Stimulated activated naive CD4-positive, alpha-beta T cell treated with Interleukin-2 at 50 U/mL for 16 hours (primary cell): ENCODE data around the gene ZNF836.
"Not testable (repeated sequence)": the region's sequence is repeated elsewhere in the genome, so short reads cannot be mapped to it uniquely, and the experiment has no call there.

Experiments
- DNase-seq: peaks from one replicate; lab custom pipeline; 2025; lab: John Stamatoyannopoulos, UW

The ZNF836 gene

GRCh38 chr19:52171321-52172169 lies at the start of gene ZNF836:
TSS of gene ZNF836 (minus strand) at chr19:52171621. CDS start at chr19:52168072, 3,549 bp downstream.
- DNase-seq = peak; percentile 87

- DNase-seq = no peak
These were observed 49.6 kb upstream of the ZNF836 start for GRCh38 chr19:52221031-52221430.

DNA sequence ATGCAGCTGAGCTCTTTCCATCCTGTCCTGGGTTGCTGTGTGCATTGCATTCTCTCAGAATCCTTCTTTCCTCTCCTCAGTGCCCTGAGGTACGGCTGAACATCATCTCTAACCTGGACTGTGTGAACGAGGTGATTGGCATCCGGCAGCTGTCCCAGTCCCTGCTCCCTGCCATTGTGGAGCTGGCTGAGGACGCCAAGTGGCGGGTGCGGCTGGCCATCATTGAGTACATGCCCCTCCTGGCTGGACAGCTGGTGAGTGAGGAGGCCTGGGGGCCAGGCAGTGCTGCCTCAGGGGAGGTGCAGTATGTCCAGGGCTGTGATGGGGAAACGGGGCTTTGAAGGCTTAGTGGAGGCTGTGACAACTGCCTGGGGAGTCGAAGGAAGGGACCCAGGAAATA lies 48.2 kb upstream of the ZNF836 start:
- no peak for DNase-seq

- DNase-seq = no peak
These were observed 46.2 kb upstream of the ZNF836 start for GRCh38 chr19:52217576-52217975.

DNA sequence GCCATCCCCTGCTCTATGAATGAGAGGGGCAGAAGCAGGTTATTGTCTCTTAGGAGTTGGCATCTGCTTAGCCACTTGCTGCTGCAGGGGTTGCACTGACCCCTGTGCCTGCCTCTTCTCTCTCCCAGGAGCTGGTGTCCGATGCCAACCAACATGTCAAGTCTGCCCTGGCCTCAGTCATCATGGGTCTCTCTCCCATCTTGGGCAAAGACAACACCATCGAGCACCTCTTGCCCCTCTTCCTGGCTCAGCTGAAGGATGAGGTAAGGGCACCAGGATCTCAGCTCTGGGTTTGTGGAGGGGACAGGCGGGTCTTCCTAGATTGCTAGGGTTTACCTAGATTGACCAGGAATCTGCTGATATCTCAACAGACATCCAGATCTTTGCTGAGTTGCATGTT lies 45.0 kb upstream of the ZNF836 start:
- DNase-seq = no peak

- DNase-seq = no peak
These were observed 42.8 kb upstream of the ZNF836 start for GRCh38 chr19:52214241-52214640.

- DNase-seq = no peak
These were observed 41.3 kb upstream of the ZNF836 start for GRCh38 chr19:52212572-52213255.

DNA sequence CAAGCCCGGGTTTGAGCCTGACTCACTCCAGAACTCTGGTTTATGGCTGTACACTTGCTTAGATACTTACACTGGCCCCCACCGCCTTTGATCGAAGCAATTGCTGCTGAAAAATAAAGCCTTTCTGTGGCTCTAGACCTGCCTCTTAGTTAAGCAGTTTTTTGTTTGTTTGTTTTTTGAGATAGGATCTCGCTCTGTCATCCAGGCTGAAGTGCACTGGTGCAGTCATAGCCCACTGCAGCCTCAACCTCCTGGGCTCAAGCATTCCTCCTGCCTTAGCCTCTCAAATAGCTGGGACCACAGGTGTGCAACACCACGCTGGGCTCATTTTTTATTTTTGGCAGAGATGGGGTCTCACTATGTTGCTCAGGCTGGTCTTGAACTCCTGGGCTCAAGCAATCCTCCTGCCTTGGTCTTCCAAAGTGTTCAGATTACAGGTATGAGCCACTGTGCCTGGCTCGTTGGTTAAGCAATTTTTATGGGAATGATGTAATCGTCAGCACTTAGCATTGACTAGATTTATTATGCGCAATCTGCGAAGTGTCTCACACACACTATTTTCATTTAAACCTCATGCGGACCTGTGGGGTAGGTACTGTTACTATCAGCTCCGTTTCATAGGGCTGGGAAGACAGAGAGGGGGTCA lies 40.6 kb upstream of the ZNF836 start:
- no peak for DNase-seq

- DNase-seq = no peak
These were observed 39.8 kb upstream of the ZNF836 start for GRCh38 chr19:52211203-52211602.

- DNase-seq = no peak
These were observed 35.1 kb upstream of the ZNF836 start for GRCh38 chr19:52206481-52206880.

DNA sequence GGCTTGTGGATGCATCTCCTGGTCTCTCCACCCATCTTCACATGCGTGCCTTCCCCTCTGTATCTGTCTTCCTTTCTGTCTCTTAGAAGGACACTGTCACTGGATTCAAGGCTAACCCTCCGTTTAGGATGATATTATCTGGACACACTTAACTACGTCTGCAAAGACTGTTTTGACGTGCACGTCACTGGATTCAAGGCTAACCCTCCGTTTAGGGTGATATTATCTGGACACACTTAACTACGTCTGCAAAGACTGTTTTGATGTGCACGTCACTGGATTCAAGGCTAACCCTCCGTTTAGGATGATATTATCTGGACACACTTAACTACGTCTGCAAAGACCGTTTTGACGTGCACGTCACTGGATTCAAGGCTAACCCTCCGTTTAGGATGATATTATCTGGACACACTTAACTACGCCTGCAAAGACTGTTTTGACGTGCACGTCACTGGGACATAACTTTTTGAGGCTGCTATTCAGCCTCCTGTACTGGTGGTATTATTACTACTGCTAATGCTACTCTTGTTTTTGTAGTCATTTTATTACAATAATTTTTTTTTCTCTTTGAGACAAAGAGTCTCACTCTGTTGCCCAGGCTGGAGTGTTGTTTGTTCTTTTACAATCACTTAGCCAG lies 29.5 kb upstream of the ZNF836 start:
- DNase-seq = not testable (repeated sequence)

DNA sequence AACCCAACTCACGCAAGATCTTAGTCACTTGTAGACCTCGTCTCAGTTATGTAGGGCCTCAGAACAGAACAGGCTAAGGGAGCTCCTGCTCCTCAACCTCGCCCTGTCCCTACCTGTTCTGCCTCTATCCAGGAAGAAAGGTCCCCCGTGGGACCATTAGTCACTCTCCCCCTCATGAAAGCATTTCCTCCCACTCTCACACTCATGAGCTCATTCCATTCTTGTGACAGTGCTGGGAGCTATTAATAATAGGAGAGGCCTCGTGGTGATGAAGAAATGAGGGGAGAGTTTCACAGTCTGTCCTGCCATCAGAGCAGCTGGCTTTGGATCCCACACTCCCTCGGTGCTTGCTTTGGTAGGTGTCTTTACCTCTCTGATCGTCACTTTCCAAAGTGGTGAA lies 28.6 kb upstream of the ZNF836 start:
- DNase-seq = no peak

DNA sequence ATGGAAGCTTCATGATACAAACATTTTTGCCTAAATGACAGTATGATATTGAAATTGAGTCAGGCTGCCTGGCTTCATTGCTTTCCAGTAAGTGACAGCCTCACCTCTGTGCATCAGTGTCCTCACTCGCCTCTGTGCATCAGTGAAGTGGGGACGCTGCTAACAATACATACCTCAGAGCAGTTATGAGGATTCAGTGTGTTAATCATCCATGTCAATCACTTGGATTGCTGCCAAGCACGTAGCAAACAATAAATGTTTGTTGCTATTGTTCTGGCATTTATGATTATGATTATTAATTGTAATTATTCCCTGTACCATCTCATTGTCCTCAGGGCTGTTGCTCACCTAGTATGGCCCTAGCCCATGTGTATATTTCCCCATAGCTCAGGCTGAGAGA lies 27.3 kb upstream of the ZNF836 start:
- no peak for DNase-seq

- no peak for DNase-seq
These were observed 26.5 kb upstream of the ZNF836 start for GRCh38 chr19:52197964-52198363.

- no peak for DNase-seq
These were observed 25.0 kb upstream of the ZNF836 start for GRCh38 chr19:52196256-52196967.

- no peak for DNase-seq
These were observed 20.5 kb upstream of the ZNF836 start for GRCh38 chr19:52191951-52192350.

DNA sequence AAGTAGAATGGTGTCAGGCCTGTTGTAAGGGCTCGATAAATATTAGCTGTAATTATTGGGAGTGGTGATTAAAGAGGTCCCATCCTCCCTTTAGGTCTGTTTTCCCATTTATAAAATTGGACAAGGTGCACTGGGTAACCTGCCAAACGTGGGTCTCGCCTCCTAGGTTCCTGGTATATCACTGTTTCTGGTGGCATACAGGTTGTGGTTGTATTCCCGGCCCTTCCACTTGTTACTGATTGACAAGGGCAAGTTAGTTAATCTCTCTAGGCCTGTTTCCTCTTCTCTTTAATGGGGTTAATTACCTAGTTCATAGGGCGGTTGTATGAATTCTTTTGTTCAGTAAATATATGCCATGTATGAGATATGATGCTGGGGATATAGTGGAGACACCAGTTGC lies 20.0 kb upstream of the ZNF836 start:
- no peak for DNase-seq

GRCh38 chr19:52190487-52191293 lies 19.3 kb upstream of the ZNF836 start:
- DNase-seq = no peak

DNA sequence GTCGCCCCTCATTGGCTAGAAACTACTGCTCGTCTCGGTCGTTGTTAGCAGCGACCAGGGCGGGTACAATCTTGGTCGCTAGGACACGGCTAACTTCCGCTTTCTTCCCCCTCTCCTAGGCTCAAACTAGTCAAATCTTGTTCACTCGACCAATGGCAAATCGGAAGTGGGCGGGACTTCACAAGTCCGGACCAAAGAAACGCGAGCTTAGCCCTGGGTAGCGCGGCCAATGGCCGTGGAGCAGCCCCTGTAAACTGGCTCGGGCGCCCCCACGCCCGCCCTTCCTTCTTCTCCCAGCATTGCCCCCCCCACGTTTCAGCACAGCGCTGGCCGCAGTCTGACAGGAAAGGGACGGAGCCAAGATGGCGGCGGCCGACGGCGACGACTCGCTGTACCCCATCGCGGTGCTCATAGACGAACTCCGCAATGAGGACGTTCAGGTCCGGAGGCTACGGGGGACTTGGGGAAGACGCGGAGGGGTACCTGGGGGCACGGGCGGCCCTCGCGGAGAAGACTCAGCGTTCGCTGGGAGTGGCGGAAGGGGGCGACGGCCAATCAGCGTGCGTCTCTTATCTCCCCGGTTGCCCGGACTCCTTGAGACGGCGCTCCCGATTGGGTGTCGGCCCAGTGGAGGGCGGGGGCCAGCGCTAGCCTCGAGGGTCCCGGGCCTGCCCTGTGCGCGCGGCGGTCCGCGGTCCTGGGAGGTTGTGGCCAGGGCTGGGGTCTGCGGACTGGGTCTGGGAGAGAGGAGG lies 18.5 kb upstream of the ZNF836 start, which contains the start of gene PPP2R1A:
TSS of gene PPP2R1A (plus strand) at position 318 of the 752 bp plus-strand sequence. CDS start at position 363, 45 bp downstream.
- peak; percentile 100 for DNase-seq
